AG20443 (cell line): ENCODE results near the gene PCBP3.
"Not testable (repeated sequence)": the region's sequence is repeated elsewhere in the genome, so short reads cannot be mapped to it uniquely, and the experiment has no call there.

Source experiments
- DNase-seq: peaks from one replicate; pipeline ENCODE4 v3.0.0; 2012; ENCODE audit warnings: low spot score, mixed read lengths

PCBP3 gene

DNA sequence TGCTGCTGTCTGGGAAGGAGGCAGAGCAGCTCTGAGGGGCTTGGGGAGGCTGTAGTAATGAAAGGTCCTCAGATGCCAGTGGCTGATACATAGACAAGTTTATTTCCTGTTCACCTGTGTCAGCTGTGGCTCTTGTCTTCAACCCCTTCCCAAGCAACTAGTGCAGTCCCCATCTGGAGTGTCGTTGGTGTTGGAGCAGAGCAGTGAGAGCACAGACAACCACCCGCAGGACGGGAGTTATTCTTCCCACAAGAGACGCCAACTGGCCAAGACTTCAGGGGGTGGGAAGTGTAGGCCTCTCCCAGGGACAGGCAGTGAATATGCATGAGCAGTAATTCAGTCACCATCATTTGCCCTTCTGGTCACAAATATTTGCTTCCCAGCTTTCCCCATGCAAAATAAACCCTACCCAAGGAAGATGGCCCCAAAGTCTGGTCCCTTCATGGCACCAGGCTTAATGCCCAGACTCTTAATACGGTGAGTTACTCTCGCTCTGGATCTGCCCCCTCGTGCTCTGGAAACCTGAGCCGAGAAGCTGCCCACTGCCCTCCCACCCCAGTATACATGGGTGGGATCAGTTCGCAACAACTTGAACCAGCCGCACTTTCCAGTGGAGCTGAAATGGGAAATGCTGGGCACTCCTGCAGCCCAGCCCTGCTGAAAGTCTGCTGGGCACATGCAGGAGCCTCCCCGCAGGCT lies 184.5 kb downstream of the PCBP3 start:
- DNase-seq = no peak

DNA sequence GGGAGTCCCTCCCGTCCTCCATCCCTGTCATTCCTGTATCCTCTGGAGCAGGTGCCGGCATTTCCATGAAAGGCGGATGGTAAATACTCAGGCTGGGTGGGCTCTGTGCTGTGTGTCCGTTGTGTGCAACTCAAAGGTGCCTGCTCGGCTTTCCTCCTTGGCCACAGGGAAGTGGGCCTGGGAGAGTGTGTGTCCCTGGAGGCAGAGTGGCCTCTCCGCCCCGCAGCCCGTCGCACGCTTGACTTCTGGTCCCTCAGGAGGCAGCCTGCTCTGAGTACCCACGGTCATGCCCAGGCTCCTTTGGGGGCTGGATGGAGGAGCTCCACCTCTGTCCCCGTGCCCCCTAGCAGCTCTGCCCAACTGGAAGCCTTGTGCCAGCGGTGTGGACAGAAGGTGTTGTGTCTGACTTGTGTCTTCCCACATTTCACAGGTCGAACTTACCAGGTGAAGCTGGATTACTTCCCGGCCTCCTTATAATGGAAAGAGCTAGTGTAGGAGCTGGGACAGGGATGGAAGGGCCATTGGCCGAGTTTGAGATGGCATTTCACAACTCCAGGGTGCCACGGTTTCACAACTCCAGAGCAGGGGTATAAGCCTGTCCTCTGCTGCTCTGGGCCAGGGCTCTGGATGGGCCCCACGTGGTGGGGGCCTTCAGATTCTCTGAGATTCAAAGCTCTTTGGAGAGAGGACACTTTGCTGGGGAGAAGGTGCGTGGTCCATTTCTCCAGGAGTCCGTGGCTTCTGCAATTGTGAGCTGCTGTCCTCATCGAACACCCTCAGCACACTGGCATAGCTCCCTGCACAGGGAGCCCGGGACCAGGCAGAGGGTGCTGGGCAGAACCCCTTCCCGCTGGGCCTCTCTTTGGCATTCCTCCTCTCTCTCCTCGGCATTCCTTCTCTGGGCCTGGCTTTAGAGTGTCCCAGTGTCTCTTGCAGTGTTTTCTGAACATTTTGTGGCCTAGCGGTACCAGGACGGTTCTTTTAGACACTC lies 185.3 kb downstream of the PCBP3 start:
- peak; percentile 6 for DNase-seq

DNA sequence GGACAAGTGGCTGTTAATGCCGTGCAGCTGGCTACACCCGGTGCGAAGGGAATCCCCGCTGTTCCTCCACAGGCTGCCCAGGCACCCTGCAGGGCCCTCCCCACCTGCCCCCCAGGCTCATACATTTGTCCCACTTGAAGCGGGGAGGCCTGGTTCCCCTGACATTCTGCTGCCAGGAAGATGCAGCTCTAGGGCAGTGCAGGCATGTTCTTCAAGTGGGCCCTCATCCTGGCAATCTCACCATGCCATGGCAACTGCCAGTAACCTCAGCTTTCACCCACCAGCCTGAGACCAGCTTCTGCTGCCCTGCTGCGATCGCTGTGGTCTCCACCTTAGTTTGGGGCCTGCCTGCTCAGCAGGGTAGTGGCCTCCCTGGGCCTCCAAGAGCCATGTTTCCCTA lies 186.1 kb downstream of the PCBP3 start:
- DNase-seq = no peak

DNA sequence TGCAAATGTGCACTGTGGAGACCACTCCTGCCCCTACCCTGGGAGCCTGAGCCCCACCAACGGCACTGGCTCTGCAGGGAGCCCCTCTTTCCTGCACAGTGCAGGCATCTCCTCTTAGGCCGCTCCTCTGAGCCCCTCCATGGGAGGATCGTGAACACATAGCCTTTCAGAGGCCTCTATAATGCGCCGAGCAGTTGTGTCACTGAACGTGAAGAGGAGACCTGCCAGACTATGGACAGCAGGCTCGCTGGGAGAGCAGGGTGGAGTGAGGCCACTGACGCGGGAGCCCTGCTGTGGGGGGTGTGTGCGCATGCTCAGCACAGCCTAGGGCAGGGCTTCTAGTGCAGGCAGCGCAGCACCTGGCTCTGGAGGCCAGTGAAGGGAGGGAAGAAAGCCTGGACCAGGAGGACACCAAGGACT lies 186.7 kb downstream of the PCBP3 start:
- DNase-seq = no peak

DNA sequence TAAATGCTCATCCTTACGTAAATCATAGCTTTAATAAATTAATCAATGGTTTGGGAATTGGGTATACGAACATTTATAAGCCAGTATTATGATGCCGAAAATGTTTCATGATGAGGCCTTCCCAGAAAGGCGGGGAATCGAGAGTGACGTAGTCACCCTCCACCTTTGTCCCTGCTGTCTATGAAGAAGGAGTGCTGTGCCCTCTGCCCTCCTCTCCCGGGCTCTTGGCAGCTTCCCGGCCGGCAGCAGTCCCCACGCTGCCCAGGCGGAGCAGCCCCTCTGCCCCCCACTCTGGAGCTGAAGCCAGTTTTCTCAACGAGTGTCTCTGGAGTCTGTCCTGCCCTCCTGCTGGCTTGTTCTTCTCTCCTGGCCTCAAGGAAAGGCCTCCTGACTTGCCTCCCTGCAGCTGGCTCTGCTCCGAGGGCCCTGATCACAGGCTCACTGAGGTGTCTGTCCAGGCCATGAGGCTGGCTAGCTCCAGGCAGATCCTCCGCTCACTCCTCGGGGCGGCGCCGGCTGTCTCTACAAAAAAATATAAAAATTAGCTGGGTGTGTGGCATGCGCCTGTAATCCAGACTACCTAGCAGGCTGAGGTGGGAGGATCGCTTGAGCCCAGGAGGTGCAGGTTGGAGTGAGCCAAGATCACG lies 187.3 kb downstream of the PCBP3 start:
- no peak for DNase-seq

DNA sequence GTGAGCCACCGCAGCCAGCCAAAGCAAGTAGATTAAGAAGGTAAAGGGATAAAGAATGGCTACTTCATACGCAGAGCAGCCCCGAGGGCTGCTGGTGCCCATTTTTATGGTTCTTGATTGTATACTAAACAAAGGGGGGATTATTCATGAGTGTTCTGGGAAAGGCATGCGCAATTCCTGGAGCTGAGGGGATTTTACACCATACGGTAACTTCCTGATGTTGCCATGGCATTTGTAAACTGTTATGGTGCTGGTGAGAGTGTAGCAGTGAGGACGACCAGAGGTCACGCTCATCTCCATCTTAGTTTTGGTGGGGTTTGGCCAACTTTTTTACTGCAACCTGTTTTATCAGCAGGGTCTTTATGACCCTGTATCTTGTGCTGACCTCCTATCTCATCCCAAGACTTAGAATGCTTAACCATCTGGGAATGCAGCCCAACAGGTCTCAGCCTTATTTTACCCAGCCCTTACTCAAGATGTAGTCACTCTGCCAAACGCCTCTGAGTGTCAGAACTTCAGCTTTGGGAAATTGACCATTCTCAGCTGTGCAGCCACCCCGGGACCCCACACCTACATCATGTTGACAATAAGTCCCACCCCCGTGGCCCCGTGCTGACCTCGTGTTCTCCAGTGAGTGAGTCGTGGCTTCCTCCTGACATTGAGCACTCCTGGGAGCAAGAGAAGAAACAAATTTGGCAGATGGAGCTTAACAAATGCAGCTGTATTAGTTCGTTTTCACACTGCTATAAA lies 188.6 kb downstream of the PCBP3 start:
- DNase-seq = no peak

DNA sequence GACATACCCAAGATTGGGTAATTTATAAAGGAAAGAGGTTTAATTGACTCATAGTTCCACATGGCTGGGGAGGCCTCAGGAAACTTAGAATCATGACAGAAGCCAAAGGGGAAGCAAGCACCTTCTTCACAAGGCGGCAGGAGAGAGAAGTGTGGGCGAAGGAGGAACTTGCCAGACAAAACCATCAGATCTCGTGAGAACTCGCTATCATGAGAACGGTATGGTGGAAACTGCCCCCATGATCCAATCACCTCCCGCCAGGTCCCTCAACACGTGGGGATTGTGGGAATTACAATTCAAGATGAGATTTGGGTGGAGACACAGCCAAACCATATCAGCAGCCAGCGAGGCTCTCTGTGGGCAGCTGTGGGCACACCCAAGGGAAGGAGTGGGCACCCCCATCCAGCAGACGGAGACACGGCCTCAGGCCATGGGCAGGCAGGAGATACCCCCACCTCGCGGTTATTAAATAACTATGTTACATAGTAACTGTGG lies 189.3 kb downstream of the PCBP3 start:
- DNase-seq = not testable (repeated sequence)

DNA sequence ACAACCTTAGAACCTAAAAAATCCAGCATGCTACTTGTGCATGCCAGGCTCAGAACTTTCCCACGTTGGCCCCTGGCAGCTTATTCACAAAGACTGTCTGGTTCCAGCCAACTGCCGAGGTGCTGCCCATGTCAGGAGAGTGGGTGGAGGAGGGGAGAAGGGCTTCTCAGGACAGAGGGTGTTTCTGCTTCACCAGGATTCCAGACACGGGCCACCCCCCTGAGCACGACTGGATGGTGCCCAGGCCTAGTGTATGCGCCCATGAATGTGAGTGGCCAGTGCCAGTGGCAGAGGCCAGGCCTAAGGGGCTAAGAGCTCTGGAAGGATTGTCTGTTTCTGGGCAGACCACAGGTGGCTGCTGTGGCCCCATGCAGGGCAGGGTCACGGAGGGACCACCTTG lies 189.9 kb downstream of the PCBP3 start:
- no peak for DNase-seq

DNA sequence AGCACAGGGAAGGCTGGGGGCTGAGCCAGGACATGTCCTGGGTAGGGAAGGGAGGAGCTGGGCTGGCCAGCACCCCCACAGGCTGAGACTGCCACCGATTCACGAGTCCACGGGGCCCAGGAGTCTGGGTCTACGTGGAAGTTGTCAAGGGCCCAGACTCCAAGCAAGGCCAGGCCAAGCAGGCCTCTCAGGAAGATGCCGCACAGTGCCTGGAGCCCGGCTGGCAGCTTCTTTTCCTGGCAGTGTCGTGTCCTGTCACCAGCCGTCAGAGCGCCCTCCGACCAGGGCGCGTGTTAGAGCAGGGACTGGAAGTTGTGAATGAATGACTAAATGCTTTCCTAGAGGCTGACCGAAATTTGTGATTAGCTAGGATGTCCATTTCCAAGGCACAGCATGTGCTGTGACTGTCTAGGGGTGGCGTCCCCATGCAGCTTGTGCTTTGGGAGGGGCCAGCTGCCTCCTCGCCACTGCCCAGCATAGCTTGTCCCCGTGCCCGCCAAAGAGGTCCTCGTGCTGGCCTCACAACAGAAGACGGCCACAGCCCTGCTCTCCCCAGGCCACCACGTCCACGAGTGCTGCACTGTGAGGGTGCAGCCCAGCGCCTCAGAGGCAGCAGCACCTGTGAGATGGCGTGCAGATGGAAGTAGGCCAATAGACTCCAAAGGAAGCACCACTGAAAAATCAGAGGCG lies 190.6 kb downstream of the PCBP3 start:
- no peak for DNase-seq

DNA sequence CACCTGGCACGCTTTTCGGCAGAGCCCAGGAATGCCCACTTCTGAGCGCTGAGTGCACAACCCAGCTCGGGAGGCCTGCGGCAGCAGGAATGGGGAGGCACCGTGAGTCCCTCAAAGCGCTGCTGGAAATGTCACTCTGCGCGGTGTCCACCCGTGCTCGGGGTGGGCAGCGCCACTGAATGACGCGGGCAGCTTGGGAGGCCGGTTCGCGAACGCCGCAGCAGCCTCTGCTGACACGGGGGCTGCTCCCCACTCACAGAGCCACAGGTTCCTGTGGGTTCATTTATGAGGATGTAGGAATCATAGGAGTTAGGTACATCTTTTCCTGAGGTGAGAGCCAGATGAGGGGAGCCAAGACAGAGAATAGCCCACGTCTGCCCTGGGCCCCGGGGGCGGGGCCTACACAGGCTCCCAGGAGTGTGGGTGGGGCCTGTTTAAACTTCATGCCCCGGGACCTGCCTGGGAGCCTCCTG lies 191.3 kb downstream of the PCBP3 start:
- DNase-seq = no peak

DNA sequence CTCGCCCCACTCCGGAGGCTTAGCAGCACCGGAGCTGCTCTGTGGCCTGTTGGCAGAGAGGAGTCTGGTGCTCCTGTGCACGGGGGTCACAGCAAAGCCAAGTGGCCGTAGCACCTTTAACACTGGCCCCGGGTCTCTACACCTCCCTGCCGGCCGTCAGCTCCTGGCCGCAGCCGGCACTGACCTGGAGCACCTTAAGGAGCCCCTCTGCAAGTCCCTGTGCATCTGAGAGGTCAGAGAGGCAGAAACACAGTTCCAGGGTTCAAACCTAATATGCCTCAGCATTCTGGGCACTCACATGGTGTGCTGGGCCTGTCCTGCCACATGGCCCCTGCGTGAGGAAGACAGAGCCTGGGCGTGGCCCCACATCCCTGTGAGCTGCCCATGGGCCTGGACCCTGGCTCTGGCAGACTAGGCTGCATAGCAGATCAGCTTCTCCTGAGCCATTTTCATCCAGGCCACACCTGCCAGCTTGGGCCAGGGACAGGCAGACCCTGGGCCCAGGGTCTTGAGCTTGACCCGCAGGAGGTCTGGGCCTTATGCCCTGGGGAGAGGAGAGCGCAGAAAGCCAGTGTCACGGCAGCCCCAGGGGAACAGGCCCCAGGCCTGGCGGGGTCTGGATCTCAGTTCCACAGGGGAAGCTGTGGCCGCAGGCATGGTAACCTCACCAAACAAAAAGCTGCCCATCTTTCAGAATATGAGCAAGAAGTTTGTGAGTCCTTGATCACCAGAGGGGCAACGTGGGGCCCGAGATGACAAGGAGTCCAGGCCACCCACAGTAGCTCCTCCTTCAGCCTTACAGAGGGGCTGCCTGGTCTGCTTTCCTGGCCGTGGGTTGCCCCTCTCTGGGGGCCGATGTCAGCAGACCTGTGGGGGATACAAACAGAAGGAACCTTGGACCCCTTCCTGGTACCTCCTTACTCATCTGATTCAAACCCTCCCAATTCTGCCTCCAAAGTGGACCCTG lies 192.1 kb downstream of the PCBP3 start:
- no peak for DNase-seq

DNA sequence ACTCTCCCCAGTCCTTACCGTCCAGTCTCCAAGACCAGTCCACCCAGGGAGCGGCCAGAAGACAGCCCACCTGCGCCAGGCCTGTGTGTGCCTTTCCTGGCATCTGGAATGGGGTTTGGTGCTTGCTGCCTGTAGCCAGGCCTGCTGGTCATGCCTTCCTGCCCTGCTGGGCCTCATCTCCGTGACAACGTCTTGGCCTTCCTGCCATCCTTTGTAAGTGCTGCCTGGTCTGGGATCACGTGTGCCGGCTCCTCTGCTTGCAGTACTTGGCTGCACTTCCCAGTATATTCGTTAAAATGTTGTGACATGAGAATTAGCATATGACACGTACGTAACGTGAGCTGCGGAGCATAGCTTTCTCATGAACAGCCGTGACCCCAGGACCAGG lies 192.7 kb downstream of the PCBP3 start:
- DNase-seq = no peak

DNA sequence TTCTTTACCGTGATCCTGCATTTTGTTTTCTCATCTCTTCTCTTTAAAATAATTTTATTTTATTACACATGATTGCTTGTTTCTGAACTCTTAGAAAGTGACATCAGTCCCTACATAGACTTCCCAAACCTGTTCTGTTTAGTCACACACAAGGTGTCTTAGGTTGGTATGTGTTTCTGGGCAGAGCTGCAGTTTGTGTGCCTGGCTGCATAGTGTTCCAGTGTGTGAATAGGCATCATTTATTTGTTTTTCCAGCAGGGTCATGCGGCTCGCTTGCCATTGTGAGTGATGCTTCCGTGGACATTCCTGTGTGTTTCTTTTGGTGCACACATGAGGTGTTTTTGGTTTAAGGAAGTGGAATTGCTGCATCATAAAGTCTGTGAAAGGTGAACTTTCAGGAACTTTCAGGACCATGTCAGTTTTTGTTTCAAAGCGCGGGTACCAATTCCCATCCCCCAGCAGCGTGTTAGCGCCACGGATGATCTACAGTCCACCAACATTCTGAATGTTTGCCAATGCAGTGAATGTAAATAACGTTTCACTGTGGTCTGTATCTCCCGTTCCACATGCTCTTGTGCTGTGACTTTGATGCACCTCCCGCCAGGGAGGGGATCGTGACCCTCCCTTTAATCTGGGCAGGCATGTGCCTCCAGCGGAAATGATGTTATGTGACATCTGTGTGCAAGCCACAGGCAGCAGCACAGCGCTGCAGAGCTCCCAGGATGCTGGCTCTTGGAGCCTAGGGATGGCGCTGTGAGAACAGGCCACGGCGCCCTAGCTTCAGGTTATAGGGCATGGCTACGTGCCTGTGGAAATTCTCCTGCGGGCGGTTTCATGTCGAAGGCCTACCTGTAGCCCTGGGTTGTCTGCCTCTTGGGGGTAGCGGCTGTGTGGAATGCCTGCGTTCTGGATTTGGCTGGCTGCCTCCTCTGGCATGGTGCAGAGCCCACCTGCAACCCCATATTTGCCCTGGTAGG lies 193.5 kb downstream of the PCBP3 start:
- DNase-seq = no peak

DNA sequence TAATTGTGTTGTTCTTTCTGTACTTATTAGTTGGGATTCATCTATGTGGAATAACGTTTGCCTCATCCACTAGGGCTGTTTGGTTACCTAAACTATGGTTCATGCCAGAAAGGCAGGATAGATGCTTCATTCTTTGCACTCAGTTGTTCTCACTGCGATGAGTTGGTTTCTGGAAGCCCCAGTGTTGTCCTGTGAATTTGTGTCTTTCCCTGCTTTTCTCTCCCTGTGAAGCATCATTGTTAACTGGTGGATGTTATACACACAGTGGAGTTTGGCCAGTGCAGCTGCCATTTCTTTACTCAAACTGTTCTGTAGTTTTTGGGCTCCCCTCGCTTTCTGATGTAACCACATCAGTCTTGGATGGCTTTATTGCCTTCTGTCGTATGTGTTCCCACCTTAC lies 194.4 kb downstream of the PCBP3 start:
- DNase-seq = no peak

DNA sequence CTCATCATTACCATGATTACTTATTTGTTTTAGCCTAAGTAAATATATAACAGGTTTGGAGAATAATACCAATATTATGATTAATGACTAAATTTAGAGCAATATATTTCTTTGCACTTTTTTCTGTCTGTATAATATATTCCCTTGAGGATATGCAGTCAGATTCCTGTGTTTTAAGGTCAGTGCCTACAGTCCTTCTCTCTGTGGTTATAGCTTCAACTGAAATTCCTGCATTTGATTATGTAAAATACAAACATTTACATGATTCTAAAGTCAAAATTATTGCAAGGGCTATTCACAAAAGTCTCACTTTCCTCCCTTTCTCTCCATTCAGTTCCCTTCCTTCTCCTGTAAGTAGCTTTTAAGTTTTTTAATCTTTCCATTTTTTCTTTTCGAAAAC lies 195.1 kb downstream of the PCBP3 start:
- DNase-seq = no peak

DNA sequence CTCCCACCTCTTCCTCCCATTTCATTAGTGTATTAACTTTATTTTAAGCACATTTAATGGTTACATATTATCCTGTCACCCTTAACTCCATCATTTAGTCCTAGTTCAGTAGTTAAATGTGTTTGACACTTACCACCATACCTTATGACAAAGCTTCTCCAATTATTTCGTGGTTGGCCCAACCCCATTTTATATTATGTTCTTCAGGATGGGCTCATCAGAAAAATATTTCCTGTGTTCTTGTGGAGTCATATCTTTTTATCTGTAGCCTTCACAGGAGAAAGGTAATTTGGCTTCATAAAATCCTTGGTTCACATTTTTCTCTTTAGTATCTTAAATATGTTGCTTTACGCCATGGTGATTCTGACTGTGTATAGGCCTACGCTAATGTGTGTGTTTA lies 195.7 kb downstream of the PCBP3 start:
- no peak for DNase-seq

DNA sequence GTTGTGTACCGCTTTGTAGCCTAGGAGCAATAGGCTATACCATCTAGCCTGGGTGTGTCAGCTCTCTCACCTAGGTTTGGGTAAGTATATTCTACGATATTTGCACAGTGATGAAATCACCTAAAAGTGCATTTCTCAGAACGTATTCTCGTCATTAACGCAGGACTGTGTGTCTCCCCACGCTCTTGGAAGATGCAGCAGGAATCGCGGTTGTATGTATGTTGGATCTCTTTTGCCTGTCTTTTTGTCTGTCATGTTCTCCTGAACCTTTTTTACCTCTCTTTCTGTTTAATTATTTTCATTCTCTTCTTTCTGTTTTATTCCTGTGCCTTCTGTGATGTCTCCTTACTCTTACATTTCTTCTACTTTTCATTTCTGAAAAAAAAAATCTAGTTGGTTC lies 197.5 kb downstream of the PCBP3 start:
- no peak for DNase-seq

DNA sequence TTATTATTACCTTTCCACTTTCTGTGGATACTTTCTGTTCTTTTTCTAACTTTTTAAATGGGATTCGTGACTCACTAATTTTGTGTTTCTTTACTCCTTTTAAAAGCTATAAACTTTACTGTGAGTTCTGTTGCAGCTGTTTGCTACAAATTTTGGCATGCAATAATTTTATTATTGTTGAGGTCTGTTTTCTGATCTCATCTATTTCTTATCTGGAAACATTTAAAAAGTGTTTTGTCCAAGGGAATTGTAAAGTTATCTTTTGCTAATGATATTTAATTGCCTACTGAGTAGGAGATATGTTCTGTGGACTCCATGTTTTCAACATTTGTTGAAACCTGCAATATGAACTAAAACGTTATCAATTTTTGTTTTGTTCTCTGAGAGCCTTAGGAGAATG lies 199.9 kb downstream of the PCBP3 start:
- DNase-seq = no peak

DNA sequence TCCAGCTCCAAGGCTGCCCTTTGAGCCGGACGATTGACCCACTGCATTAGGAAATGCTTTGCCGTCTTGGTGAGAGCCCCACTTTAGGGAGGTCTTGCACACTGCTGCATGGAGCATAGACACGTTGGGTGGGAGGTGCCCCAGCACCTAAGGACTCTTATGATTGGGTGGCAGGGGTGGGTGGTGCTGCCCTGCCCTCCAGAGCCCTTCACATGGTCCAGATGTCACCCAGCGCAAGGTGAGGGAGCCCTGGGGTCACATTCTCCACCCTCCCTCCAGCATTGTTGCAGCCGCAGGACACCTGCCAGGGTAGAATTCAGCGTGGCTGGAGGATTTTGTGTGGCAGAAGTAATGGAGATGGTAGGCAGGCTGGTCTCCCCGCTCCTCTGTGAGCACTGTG lies 200.7 kb downstream of the PCBP3 start:
- DNase-seq = no peak
